K562 (cell line): ENCODE results near the gene CFAP298. TPM values are rescaled to one million over a fixed set of nuclear protein-coding genes. Genes with fewer than 3 reads are reported as not detected.
A peak's percentile ranks its signal among the peaks of the same experiment; 100 is the strongest.

ENCODE experiments used
- ATAC-seq: fragments of 200-7000 bp; cut with Tn5 transposase; 3 replicates; pipeline ENCODE4 v1.9.1; 2020; ENCODE audit warnings: moderate library complexity
- BruUV-seq: library from RNA; stranded (reverse); fragments of 400-500 nt; replicated peaks from 2 replicates; lab custom pipeline; 2021; lab: Mats Ljungman, UMichigan
- CTCF ChIA-PET: fragments of 300-600 bp; formaldehyde crosslinking; extraction: SDS; loops from one replicate; lab custom pipeline; 2021; ENCODE audit warnings: low intra/inter-chr PET ratio; lab: Yijun Ruan, JAX
- POLR2A ChIA-PET: fragments of 300-600, 350-650 bp; sonication (Branson Sonifier 250); formaldehyde crosslinking; extraction: SDS; loops from one replicate; lab custom pipeline; 2021; ENCODE audit warnings: antibody characterized with exemption, inconsistent platforms; lab: Yijun Ruan, JAX
- DNase-seq, 4 experiments: peaks; one replicate each; pipeline versions ENCODE4 v3.0.0 to v3.0.0-alpha.2; 2011 to 2018; ENCODE audit warnings: low spot score in 3 of 4, mixed read lengths in 3 of 4; ENCODE audit errors: extremely low read depth in 1 of 4
- FAIRE-seq: peaks from 2 replicates; lab custom pipeline; 2011; peaks lifted over from hg19 to GRCh38; lab: Jason Lieb, UNC
- H2AFZ ChIP-seq: 2 replicates; pipeline ENCODE4 v1.6.0; 2011; ENCODE audit warnings: low read depth, low read length, control low read depth, inconsistent platforms
- H3K27ac ChIP-seq: fragments of 200-600 bp; 3 replicates; pipeline ENCODE4 v1.8.0; 2011; ENCODE audit warnings: low read depth, mild to moderate bottlenecking, control low read depth, inconsistent platforms, low read length, moderate library complexity, mixed read lengths; ENCODE audit errors: extremely low read depth
- H3K27me3 ChIP-seq, 2 experiments: fragments of 300-600 bp in 1 of 2; 2 replicates in 1 of 2; 3 replicates in 1 of 2; pipeline versions ENCODE4 v1.6.0 to v1.8.0; 2011; ENCODE audit warnings: inconsistent platforms in 2 of 2, low read length in 2 of 2, mild to moderate bottlenecking in 1 of 2, mixed read lengths in 1 of 2, moderate library complexity in 1 of 2; ENCODE audit not compliant: control insufficient read depth in 2 of 2, insufficient read depth in 2 of 2
- H3K36me3 ChIP-seq: fragments of 300-600 bp; 3 replicates; pipeline ENCODE4 v1.8.0; 2011; ENCODE audit warnings: mild to moderate bottlenecking, low read length, inconsistent platforms; ENCODE audit not compliant: control insufficient read depth, insufficient read depth
- H3K4me1 ChIP-seq, 2 experiments: fragments of 200-600 bp in 1 of 2; replicated peaks in 1 of 2; 2 replicates in 1 of 2; 3 replicates in 1 of 2; pipeline versions ENCODE4 v1.5.1 to v1.8.0; 2011; ENCODE audit warnings: inconsistent platforms in 2 of 2, low read length in 2 of 2, mild to moderate bottlenecking in 1 of 2, mixed read lengths in 1 of 2, moderate library complexity in 1 of 2; ENCODE audit not compliant: control insufficient read depth in 2 of 2, insufficient read depth in 2 of 2
- H3K4me2 ChIP-seq: 2 replicates; pipeline ENCODE4 v1.6.1; 2011; ENCODE audit warnings: low read length, control low read depth, inconsistent platforms, mixed read lengths; ENCODE audit not compliant: insufficient read depth
- H3K4me3 ChIP-seq: fragments of 200-600 bp; sonication (generic), shearing (Covaris generic); 2 replicates; pipeline ENCODE4 v1.5.1; 2016; ENCODE audit warnings: control low read depth, inconsistent platforms
- H3K79me2 ChIP-seq: fragments of 200-600 bp; 3 replicates; pipeline ENCODE4 v1.8.0; 2011; ENCODE audit warnings: low read length, inconsistent platforms; ENCODE audit not compliant: control insufficient read depth, insufficient read depth
- H3K9ac ChIP-seq, 2 experiments: 2 replicates each; pipeline versions ENCODE4 v1.6.0 to v1.6.1; 2011; ENCODE audit warnings: low read depth in 2 of 2, low read length in 2 of 2, control low read depth in 1 of 2, inconsistent platforms in 1 of 2, mild to moderate bottlenecking in 1 of 2, mixed read lengths in 1 of 2; ENCODE audit not compliant: insufficient read depth in 1 of 2
- H3K9me1 ChIP-seq: one replicate; pipeline ENCODE4 v1.6.0; 2011; ENCODE audit warnings: inconsistent platforms, mild to moderate bottlenecking, low read length, moderate library complexity; ENCODE audit not compliant: control insufficient read depth, insufficient read depth
- H3K9me3 ChIP-seq: replicated peaks from 2 replicates; pipeline ENCODE4 v1.5.1; 2011; ENCODE audit warnings: low read depth, low read length, inconsistent platforms; ENCODE audit not compliant: control insufficient read depth, insufficient read depth
- H4K20me1 ChIP-seq: replicated peaks from 2 replicates; pipeline ENCODE4 v1.6.1; 2011; ENCODE audit warnings: low read length, inconsistent platforms, mixed read lengths; ENCODE audit not compliant: control insufficient read depth, insufficient read depth
- ATF1 ChIP-seq, 2 experiments: fragments of 450-650 bp in 1 of 2; IDR thresholded peaks; 2 replicates each; pipeline ENCODE4 v1.6.1; 2016; ENCODE audit warnings: missing compliant biosample characterization in 1 of 2, missing genetic modification characterization in 1 of 2
- DPF2 ChIP-seq: fragments of 450-650 bp; IDR thresholded peaks from 2 replicates; pipeline ENCODE4 v1.6.1; 2016
- EHMT2 ChIP-seq: fragments of 450-650 bp; IDR thresholded peaks from 2 replicates; pipeline ENCODE4 v1.6.1; 2018; ENCODE audit warnings: antibody characterized with exemption
- LEF1 ChIP-seq: fragments of 450-650 bp; IDR thresholded peaks from 2 replicates; pipeline ENCODE4 v1.6.1; 2016; ENCODE audit warnings: mild to moderate bottlenecking
- MGA ChIP-seq: fragments of 450-650 bp; IDR thresholded peaks from 2 replicates; pipeline ENCODE4 v1.6.1; 2016; ENCODE audit warnings: mild to moderate bottlenecking, moderate library complexity
- SMAD3 ChIP-seq: fragments of 450-650 bp; formaldehyde crosslinking; conservative IDR thresholded peaks from 2 replicates; pipeline ENCODE4 v1.4.0; 2020; ENCODE audit warnings: mild to moderate bottlenecking
- STAG1 ChIP-seq: sonication (generic); formaldehyde crosslinking; IDR thresholded peaks from 2 replicates; pipeline ENCODE4 v1.5.0; 2020; ENCODE audit warnings: missing genetic modification reagents, borderline replicate concordance
- TEAD1 ChIP-seq, 2 experiments: fragments of 450-650 bp in 1 of 2; sonication (generic) in 1 of 2; formaldehyde crosslinking; IDR thresholded peaks; 2 replicates each; pipeline versions ENCODE4 v1.4.0 to v1.8.0; 2020 to 2022; ENCODE audit warnings: mild to moderate bottlenecking in 2 of 2, missing genetic modification reagents in 1 of 2
- U2AF2 ChIP-seq: fragments of 200-400 bp; formaldehyde crosslinking; optimal IDR thresholded peaks from 2 replicates; pipeline ENCODE3; 2017; ENCODE audit warnings: low read depth, mild to moderate bottlenecking, low read length
- ZNF165 ChIP-seq: fragments of 250-450 bp; sonication (Bioruptor Pico); IDR thresholded peaks from 2 replicates; pipeline ENCODE4 v1.4.0; 2020; ENCODE audit warnings: borderline replicate concordance
- WGBS: fragments of 100-300 bp; shearing (Covaris generic); methylation state at CpG from one replicate; pipeline ENCODE4 v1.1.6; 2016; ENCODE audit warnings: low coverage, mixed read lengths; ENCODE audit not compliant: insufficient coverage; ENCODE audit errors: missing lambda C conversion rate; 5-methylcytosine and 5-hydroxymethylcytosine counted together
- in situ Hi-C: fragments of 300-500 bp; cut with MboI; formaldehyde crosslinking; loops from 4 replicates; pipeline ENCODE4 v1.15.0; 2018; ENCODE audit warnings: inconsistent platforms, mixed read lengths
- intact Hi-C: fragments of 100-400 bp; cut with micrococcal nuclease; formaldehyde crosslinking; loops from 2 replicates; pipeline ENCODE4 v1.14.2; 2022
- polyA plus RNA-seq, 8 experiments: library from polyadenylated mRNA; depleted of rRNA in 4 of 8; stranded (reverse) in 5 of 8; unstranded in 3 of 8; fragments of >200 nt; fragmentation: Nextera tagmentation in 2 of 8; fragmentation: Illumina TruSeq in 1 of 8; extraction: Ambion mirVana in 2 of 8; extraction: Trizol in 1 of 8; gene quantifications; 2 replicates each; pipeline versions ENCODE4 v1.2.1 to v1.2.3, GENCODE V29; 2011 to 2014; ENCODE audit warnings: inconsistent platforms in 1 of 8, missing spikeins in 1 of 8
- total RNA-seq, 7 experiments: library from RNA; depleted of rRNA in 6 of 7; stranded (reverse); fragments of >200 nt in 6 of 7; fragmentation: Illumina TruSeq in 2 of 7; extraction: Trizol in 2 of 7; gene quantifications; 2 replicates each; pipeline versions ENCODE4 v1.2.1 to v1.2.3, GENCODE V29; 2011 to 2021; ENCODE audit warnings: low replicate concordance in 1 of 7

The CFAP298 gene
- total and polyA plus RNA-seq, 9 of the 15 experiments (the other 6 are each of a cell fraction or from before 2014, with no cell fraction given): 31.4 to 178 (median 89.7) TPM

- no TSS peak for BruUV-seq
- H3K4me2 ChIP-seq: no peak overlapping the region
- CTCF ChIA-PET: no interaction called here
- no peak overlapping the region for H2AFZ ChIP-seq
- WGBS: 90% methylated on average over 8 of the region's 8 CpGs
- H4K20me1 ChIP-seq: no peaks in the 10 kb centered on the region
- peaks cover 6% of the 10 kb centered on the region; the same call in 2 of the 3 replicates for H3K79me2 ChIP-seq
- H3K27me3 ChIP-seq: no peaks in the 10 kb centered on the region
- DNase-seq (no peak), FAIRE-seq (no peak), ATAC-seq (no peak)
- H3K4me3 ChIP-seq: no peak overlapping the region
- peaks cover 94% of the 10 kb centered on the region for H3K36me3 ChIP-seq
- intact Hi-C loops: no loop called here
- no peaks in the 10 kb centered on the region for H3K9me3 ChIP-seq
- in situ Hi-C loops: loop anchor here (5.0 kb wide), 1 partner anchor 202 kb away; no protein-coding TSS in a partner anchor
- TF ChIP-seq DPF2 (no peak), ATF1 (CRISPR knock-in tag; IDR thresholded peaks at IDR 0.05) (no peak), ATF1 (tag; IDR thresholded peaks at IDR 0.05) (no peak), U2AF2 (no peak), ZNF165 (CRISPR knock-in tag) (no peak), LEF1 (no peak), MGA (no peak), EHMT2 (no peak), SMAD3 (no peak), TEAD1 (CRISPR knock-in tag; IDR thresholded peaks at IDR 0.05) (no peak), STAG1 (CRISPR knock-in tag) (no peak)
- no peak overlapping the region for H3K27ac ChIP-seq
- no peaks in the 10 kb centered on the region for H3K9me1 ChIP-seq
- peak overlapping the region in 1 of 2 experiments; percentile 6; a peak in 1 of 4 replicates for H3K9ac ChIP-seq
- H3K4me1 ChIP-seq: peaks cover 3 to 6% of the 10 kb centered on the region in 2 experiments; a peak in 3 of 5 replicates
- POLR2A ChIA-PET: interaction anchor here (0.7 kb wide), 1 partner anchor 8 kb away, joined by 3 read pairs; no protein-coding TSS in a partner anchor
Observed at GRCh38 chr21:32604464-32604863, 7.7 kb downstream of the CFAP298 start.
